Measurements from ENCODE around the gene SMARCA2.

Gene SMARCA2

GRCh38 chr9:1986341-1986740, 28.8 kb upstream of the SMARCA2 start:
- Histone ChIP-seq H3K36me3 (ENCODE audit: control insufficient read depth, insufficient read depth, low read length) (no peaks in the 10 kb centered on the region), H3K9me3 (ENCODE audit: control insufficient read depth, insufficient read depth, low read length) (no peaks in the 10 kb centered on the region), H3K27ac (ENCODE audit: low read length) (no peak overlapping the region), H3K27me3 (ENCODE audit: control insufficient read depth, insufficient read depth, low read length) (no peaks in the 10 kb centered on the region), H3K4me1 (ENCODE audit: control insufficient read depth, insufficient read depth, low read length) (no peaks in the 10 kb centered on the region), H3K4me3 (ENCODE audit: low read length) (no peak overlapping the region)
- no peak for DNase-seq (ENCODE audit: low read depth, low spot score)

- peaks cover 2% of the 10 kb centered on the region for H3K4me1 ChIP-seq (ENCODE audit: control insufficient read depth, insufficient read depth, low read length)
- no peak overlapping the region for H3K27ac ChIP-seq (ENCODE audit: low read length)
- no CpG with 5 or more reads among the region's 2 CpGs for WGBS (ENCODE audit: insufficient coverage, insufficient read length)
- H3K9me3 ChIP-seq (ENCODE audit: control insufficient read depth, insufficient read depth, low read length), result no peaks in the 10 kb centered on the region
- H3K27me3 ChIP-seq (ENCODE audit: control insufficient read depth, insufficient read depth, low read length), result no peaks in the 10 kb centered on the region
- no peak overlapping the region for H3K4me3 ChIP-seq (ENCODE audit: low read length)
- no peak for DNase-seq (ENCODE audit: low read depth, low spot score)
- no peaks in the 10 kb centered on the region for H3K36me3 ChIP-seq (ENCODE audit: control insufficient read depth, insufficient read depth, low read length)
Observed at GRCh38 chr9:1989500-1989899, 25.6 kb upstream of the SMARCA2 start.

GRCh38 chr9:1994180-1994579, 21.0 kb upstream of the SMARCA2 start:
- no peaks in the 10 kb centered on the region for H3K27me3 ChIP-seq (ENCODE audit: control insufficient read depth, insufficient read depth, low read length)
- peaks cover 4% of the 10 kb centered on the region for H3K4me1 ChIP-seq (ENCODE audit: control insufficient read depth, insufficient read depth, low read length)
- H3K36me3 ChIP-seq (ENCODE audit: control insufficient read depth, insufficient read depth, low read length), result no peaks in the 10 kb centered on the region
- H3K27ac ChIP-seq (ENCODE audit: low read length), result no peak overlapping the region
- DNase-seq (ENCODE audit: low read depth, low spot score), result no peak
- no CpG with 5 or more reads among the region's 5 CpGs for WGBS (ENCODE audit: insufficient coverage, insufficient read length)
- no peaks in the 10 kb centered on the region for H3K9me3 ChIP-seq (ENCODE audit: control insufficient read depth, insufficient read depth, low read length)
- H3K4me3 ChIP-seq (ENCODE audit: low read length), result no peak overlapping the region

GRCh38 chr9:1995084-1995483, 20.1 kb upstream of the SMARCA2 start:
- no peak overlapping the region for H3K27ac ChIP-seq (ENCODE audit: low read length)
- H3K36me3 ChIP-seq (ENCODE audit: control insufficient read depth, insufficient read depth, low read length), result no peaks in the 10 kb centered on the region
- H3K4me3 ChIP-seq (ENCODE audit: low read length), result no peak overlapping the region
- no CpG with 5 or more reads among the region's 1 CpG for WGBS (ENCODE audit: insufficient coverage, insufficient read length)
- H3K4me1 ChIP-seq (ENCODE audit: control insufficient read depth, insufficient read depth, low read length), result peaks cover 4% of the 10 kb centered on the region
- no peaks in the 10 kb centered on the region for H3K27me3 ChIP-seq (ENCODE audit: control insufficient read depth, insufficient read depth, low read length)
- H3K9me3 ChIP-seq (ENCODE audit: control insufficient read depth, insufficient read depth, low read length), result no peaks in the 10 kb centered on the region
- no peak for DNase-seq (ENCODE audit: low read depth, low spot score)

- no peak for DNase-seq (ENCODE audit: low read depth, low spot score)
- H3K36me3 ChIP-seq (ENCODE audit: control insufficient read depth, insufficient read depth, low read length), result no peaks in the 10 kb centered on the region
- H3K27me3 ChIP-seq (ENCODE audit: control insufficient read depth, insufficient read depth, low read length), result no peaks in the 10 kb centered on the region
- no CpG with 5 or more reads among the region's 6 CpGs for WGBS (ENCODE audit: insufficient coverage, insufficient read length)
- H3K4me1 ChIP-seq (ENCODE audit: control insufficient read depth, insufficient read depth, low read length), result peaks cover 4% of the 10 kb centered on the region
- H3K9me3 ChIP-seq (ENCODE audit: control insufficient read depth, insufficient read depth, low read length), result no peaks in the 10 kb centered on the region
- no peak overlapping the region for H3K4me3 ChIP-seq (ENCODE audit: low read length)
- no peak overlapping the region for H3K27ac ChIP-seq (ENCODE audit: low read length)
Observed at GRCh38 chr9:1996156-1996555, 19.0 kb upstream of the SMARCA2 start.

GRCh38 chr9:1997646-1998045, 17.5 kb upstream of the SMARCA2 start:
- WGBS (ENCODE audit: insufficient coverage, insufficient read length), result no CpG with 5 or more reads among the region's 2 CpGs
- Histone ChIP-seq H3K4me1 (ENCODE audit: control insufficient read depth, insufficient read depth, low read length) (peaks cover 4% of the 10 kb centered on the region), H3K4me3 (ENCODE audit: low read length) (no peak overlapping the region), H3K27me3 (ENCODE audit: control insufficient read depth, insufficient read depth, low read length) (no peaks in the 10 kb centered on the region), H3K27ac (ENCODE audit: low read length) (no peak overlapping the region), H3K36me3 (ENCODE audit: control insufficient read depth, insufficient read depth, low read length) (no peaks in the 10 kb centered on the region), H3K9me3 (ENCODE audit: control insufficient read depth, insufficient read depth, low read length) (no peaks in the 10 kb centered on the region)
- DNase-seq (ENCODE audit: low read depth, low spot score), result no peak

GRCh38 chr9:1998111-1998510, 17.0 kb upstream of the SMARCA2 start:
- Histone ChIP-seq H3K4me1 (ENCODE audit: control insufficient read depth, insufficient read depth, low read length) (peaks cover 2% of the 10 kb centered on the region; the same call in 1 of the 2 replicates), H3K4me3 (ENCODE audit: low read length) (no peak overlapping the region), H3K36me3 (ENCODE audit: control insufficient read depth, insufficient read depth, low read length) (no peaks in the 10 kb centered on the region), H3K9me3 (ENCODE audit: control insufficient read depth, insufficient read depth, low read length) (no peaks in the 10 kb centered on the region), H3K27ac (ENCODE audit: low read length) (no peak overlapping the region), H3K27me3 (ENCODE audit: control insufficient read depth, insufficient read depth, low read length) (no peaks in the 10 kb centered on the region)
- no CpG with 5 or more reads among the region's 2 CpGs for WGBS (ENCODE audit: insufficient coverage, insufficient read length)
- DNase-seq (ENCODE audit: low read depth, low spot score), result no peak

- H3K4me3 ChIP-seq (ENCODE audit: low read length), result no peak overlapping the region
- WGBS (ENCODE audit: insufficient coverage, insufficient read length), result 100% methylated on average over 1 of the region's 3 CpGs
- DNase-seq (ENCODE audit: low read depth, low spot score), result no peak
- no peaks in the 10 kb centered on the region for H3K27me3 ChIP-seq (ENCODE audit: control insufficient read depth, insufficient read depth, low read length)
- H3K36me3 ChIP-seq (ENCODE audit: control insufficient read depth, insufficient read depth, low read length), result no peaks in the 10 kb centered on the region
- H3K27ac ChIP-seq (ENCODE audit: low read length), result no peak overlapping the region
- peaks cover 2% of the 10 kb centered on the region; the same call in 1 of the 2 replicates for H3K4me1 ChIP-seq (ENCODE audit: control insufficient read depth, insufficient read depth, low read length)
- H3K9me3 ChIP-seq (ENCODE audit: control insufficient read depth, insufficient read depth, low read length), result no peaks in the 10 kb centered on the region
Observed at GRCh38 chr9:2000314-2000713, 14.8 kb upstream of the SMARCA2 start.

GRCh38 chr9:2008372-2008771, 6.8 kb upstream of the SMARCA2 start:
- H3K27ac ChIP-seq (ENCODE audit: low read length), result no peak overlapping the region
- H3K4me1 ChIP-seq (ENCODE audit: control insufficient read depth, insufficient read depth, low read length), result no peaks in the 10 kb centered on the region
- WGBS (ENCODE audit: insufficient coverage, insufficient read length), result no CpG with 5 or more reads among the region's 2 CpGs
- H3K27me3 ChIP-seq (ENCODE audit: control insufficient read depth, insufficient read depth, low read length), result no peaks in the 10 kb centered on the region; the same call in 1 of the 2 replicates
- no peaks in the 10 kb centered on the region for H3K9me3 ChIP-seq (ENCODE audit: control insufficient read depth, insufficient read depth, low read length)
- no peak overlapping the region for H3K4me3 ChIP-seq (ENCODE audit: low read length)
- no peaks in the 10 kb centered on the region for H3K36me3 ChIP-seq (ENCODE audit: control insufficient read depth, insufficient read depth, low read length)
- no peak for DNase-seq (ENCODE audit: low read depth, low spot score)

- H3K36me3 ChIP-seq (ENCODE audit: control insufficient read depth, insufficient read depth, low read length), result no peaks in the 10 kb centered on the region
- peaks cover 3% of the 10 kb centered on the region; the same call in 1 of the 2 replicates for H3K27me3 ChIP-seq (ENCODE audit: control insufficient read depth, insufficient read depth, low read length)
- no peak overlapping the region for H3K4me3 ChIP-seq (ENCODE audit: low read length)
- no peaks in the 10 kb centered on the region for H3K4me1 ChIP-seq (ENCODE audit: control insufficient read depth, insufficient read depth, low read length)
- no peak for DNase-seq (ENCODE audit: low read depth, low spot score)
- no peaks in the 10 kb centered on the region for H3K9me3 ChIP-seq (ENCODE audit: control insufficient read depth, insufficient read depth, low read length)
- 100% methylated on average over 1 of the region's 4 CpGs for WGBS (ENCODE audit: insufficient coverage, insufficient read length)
- no peak overlapping the region for H3K27ac ChIP-seq (ENCODE audit: low read length)
Observed at GRCh38 chr9:2012347-2012746, 2.8 kb upstream of the SMARCA2 start.

GRCh38 chr9:2013743-2014475, 1.2 kb upstream of the SMARCA2 start:
- no peaks in the 10 kb centered on the region for H3K9me3 ChIP-seq (ENCODE audit: control insufficient read depth, insufficient read depth, low read length)
- H3K4me1 ChIP-seq (ENCODE audit: control insufficient read depth, insufficient read depth, low read length), result no peaks in the 10 kb centered on the region
- no peak overlapping the region for H3K27ac ChIP-seq (ENCODE audit: low read length)
- peaks cover 10% of the 10 kb centered on the region; the same call in 1 of the 2 replicates for H3K27me3 ChIP-seq (ENCODE audit: control insufficient read depth, insufficient read depth, low read length)
- no peaks in the 10 kb centered on the region for H3K36me3 ChIP-seq (ENCODE audit: control insufficient read depth, insufficient read depth, low read length)
- WGBS (ENCODE audit: insufficient coverage, insufficient read length), result 100% methylated on average over 1 of the region's 13 CpGs
- peak overlapping the region; percentile 65; the same call in 1 of the 2 replicates for H3K4me3 ChIP-seq (ENCODE audit: low read length)
- no peak for DNase-seq (ENCODE audit: low read depth, low spot score)
